B cell (primary cell): Measurements from ENCODE around the gene GART. TPM values are rescaled to one million over a fixed set of nuclear protein-coding genes. Genes with fewer than 3 reads are reported as not detected.

Source experiments
- ATAC-seq: fragments of 200-7000 bp; cut with Tn5 transposase; one replicate; pipeline ENCODE4 v1.10.0; 2021; ENCODE audit warnings: low read depth, mild to moderate bottlenecking, moderate number of reproducible peaks, moderate library complexity
- CTCF ChIA-PET: fragments of 350-600 bp; sonication (Branson Sonifier 250); formaldehyde crosslinking; loops from one replicate; lab custom pipeline; 2021; ENCODE audit warnings: antibody characterized with exemption, inconsistent platforms; lab: Charles Lee
- POLR2A ChIA-PET: fragments of 350-600 bp; sonication (Branson Sonifier 250); formaldehyde crosslinking; loops from one replicate; lab custom pipeline; 2021; ENCODE audit warnings: antibody characterized with exemption; lab: Charles Lee
- DNase-seq: peaks from one replicate; pipeline ENCODE4 v3.0.0; 2013
- H2AFZ ChIP-seq: 2 replicates; pipeline ENCODE4 v1.6.1; 2012; ENCODE audit warnings: mild to moderate bottlenecking, low read depth, low read length; ENCODE audit not compliant: insufficient read depth, poor library complexity, severe bottlenecking
- H3K27ac ChIP-seq, 2 donors: 1 replicate in 1 of 2; 2 replicates in 1 of 2; pipeline ENCODE4 v1.5.1; 2012 to 2013; ENCODE audit warnings: low read length in 2 of 2, mild to moderate bottlenecking in 2 of 2, moderate library complexity in 1 of 2
- H3K27me3 ChIP-seq, 4 experiments: fragments of 200-600 bp in 1 of 4; sonication (generic) in 1 of 4; replicated peaks in 1 of 4; 1 replicate in 2 of 4; 2 replicates in 2 of 4; pipeline versions ENCODE4 v1.6.1 to v1.7.0; 2013 to 2016; ENCODE audit warnings: low read length in 3 of 4, mild to moderate bottlenecking in 2 of 4, mixed read lengths in 1 of 4, moderate library complexity in 1 of 4; ENCODE audit not compliant: insufficient read depth in 4 of 4, control insufficient read depth in 3 of 4; ENCODE audit errors: control extremely low read depth in 1 of 4
- H3K36me3 ChIP-seq, 2 experiments: replicated peaks in 1 of 2; 1 replicate in 1 of 2; 2 replicates in 1 of 2; pipeline versions ENCODE4 v1.6.1 to v1.7.1; 2013; ENCODE audit warnings: low read length in 1 of 2; ENCODE audit not compliant: insufficient read depth in 2 of 2, control insufficient read depth in 1 of 2; ENCODE audit errors: control extremely low read depth in 1 of 2, extremely low read depth in 1 of 2
- H3K4me1 ChIP-seq, 2 donors: fragments of 200-600 bp in 1 of 2; sonication (generic) in 1 of 2; 1 replicate in 1 of 2; 2 replicates in 1 of 2; pipeline versions ENCODE4 v1.5.1 to v1.6.1; 2013 to 2017; ENCODE audit warnings: low read length in 2 of 2; ENCODE audit not compliant: control insufficient read depth in 2 of 2, insufficient read depth in 2 of 2
- H3K4me2 ChIP-seq: replicated peaks from 2 replicates; pipeline ENCODE3; 2012; ENCODE audit warnings: mild to moderate bottlenecking, low read depth, low read length; ENCODE audit not compliant: poor library complexity, severe bottlenecking
- H3K4me3 ChIP-seq, 5 experiments: fragments of 200-600 bp in 1 of 5; sonication (generic) in 1 of 5; 1 replicate in 3 of 5; 2 replicates in 2 of 5; pipeline versions ENCODE4 v1.5.1 to v1.7.0; 2011 to 2016; ENCODE audit warnings: low read length in 4 of 5, mild to moderate bottlenecking in 4 of 5, low read depth in 2 of 5, control low read depth in 1 of 5, moderate library complexity in 1 of 5; ENCODE audit not compliant: insufficient read depth in 1 of 5; ENCODE audit errors: control extremely low read depth in 1 of 5, extremely low read depth in 1 of 5
- H3K79me2 ChIP-seq: fragments of 200-600 bp; sonication (generic); one replicate; pipeline ENCODE4 v1.6.0; 2016; ENCODE audit warnings: low read length; ENCODE audit not compliant: control insufficient read depth, insufficient read depth
- H3K9ac ChIP-seq: fragments of 200-600 bp; sonication (generic); 2 replicates; pipeline ENCODE4 v1.6.1; 2017; ENCODE audit warnings: mild to moderate bottlenecking, low read length, moderate library complexity
- H3K9me3 ChIP-seq, 3 donors: one replicate each; pipeline versions ENCODE4 v1.6.1 to v1.7.1; 2013; ENCODE audit warnings: low read length in 2 of 3; ENCODE audit not compliant: control insufficient read depth in 2 of 3, insufficient read depth in 1 of 3; ENCODE audit errors: control extremely low read depth in 1 of 3
- H4K20me1 ChIP-seq: 2 replicates; pipeline ENCODE4 v1.6.0; 2012; ENCODE audit warnings: mild to moderate bottlenecking, low read length; ENCODE audit not compliant: insufficient read depth, control insufficient read depth, poor library complexity, severe bottlenecking
- H3K27ac Mint-ChIP-seq: one replicate; pipeline ENCODE4 v1.8.0; 2021; ENCODE audit warnings: mixed read lengths
- H3K27me3 Mint-ChIP-seq: one replicate; pipeline ENCODE4 v1.8.0; 2021; ENCODE audit warnings: mixed read lengths
- H3K4me1 Mint-ChIP-seq: one replicate; pipeline ENCODE4 v1.8.0; 2021; ENCODE audit warnings: mixed read lengths
- H3K4me3 Mint-ChIP-seq: one replicate; pipeline ENCODE4 v1.8.0; 2021; ENCODE audit warnings: mixed read lengths
- H3K9me3 Mint-ChIP-seq: one replicate; pipeline ENCODE4 v1.8.0; 2022; ENCODE audit warnings: mixed read lengths; ENCODE audit not compliant: insufficient read depth
- CTCF ChIP-seq: fragments of 200-600 bp; IDR thresholded peaks from one replicate; pipeline ENCODE4 v1.8.0; 2022; ENCODE audit warnings: antibody characterized with exemption, mild to moderate bottlenecking
- EZH2 ChIP-seq: IDR thresholded peaks from 2 replicates; pipeline ENCODE4 v1.6.1; 2012; ENCODE audit warnings: borderline replicate concordance, low read depth, mild to moderate bottlenecking, moderate library complexity, low read length; ENCODE audit not compliant: insufficient read depth, poor library complexity, severe bottlenecking
- WGBS: methylation state at CpG from one replicate; pipeline ENCODE4 v1.1.5; 2013; ENCODE audit warnings: missing lambda C conversion rate; ENCODE audit not compliant: insufficient coverage; 5-methylcytosine and 5-hydroxymethylcytosine counted together
- intact Hi-C: fragments of 100-400 bp; cut with micrococcal nuclease; formaldehyde crosslinking; loops from one replicate; pipeline ENCODE4 v1.10.0; 2022
- polyA plus RNA-seq: library from polyadenylated mRNA; depleted of rRNA; stranded (reverse); fragments of >200 nt; gene quantifications from 2 replicates; pipeline ENCODE4 v1.2.3, GENCODE V29; 2012
- total RNA-seq, 2 donors: library from RNA; stranded (reverse); fragments of 120-200 nt in 1 of 2; gene quantifications; 1 replicate in 1 of 2; 2 replicates in 1 of 2; pipeline versions ENCODE4 v1.2.3 to v1.2.4, GENCODE V29; 2013 to 2022

The GART gene
- total and polyA plus RNA-seq, 2 donors (not counting 1 experiment from before 2014, with no cell fraction given), result 8.7 to 58.3 TPM

GRCh38 chr21:33461538-33462250 lies 80.2 kb downstream of the GART start:
- no peak overlapping the region for H3K4me3 Mint-ChIP-seq
- H3K4me1 ChIP-seq, result no peaks in the 10 kb centered on the region
- no peaks in the 10 kb centered on the region for H3K79me2 ChIP-seq
- intact Hi-C loops, result no loop called here
- WGBS, result 100% methylated on average over 1 of the region's 5 CpGs
- no peaks in the 10 kb centered on the region for H3K27me3 Mint-ChIP-seq
- H3K27me3 ChIP-seq, result no peaks in the 10 kb centered on the region
- no peaks in the 10 kb centered on the region for H4K20me1 ChIP-seq
- no peaks in the 10 kb centered on the region for H3K9me3 ChIP-seq
- H3K9ac ChIP-seq, result no peak overlapping the region
- no peak for DNase-seq
- H3K4me2 ChIP-seq, result no peak overlapping the region
- no peak overlapping the region for H3K27ac ChIP-seq
- no peak overlapping the region for H3K4me3 ChIP-seq
- no peaks in the 10 kb centered on the region for H3K4me1 Mint-ChIP-seq
- ChIA-PET POLR2A (interaction anchor here (1.3 kb wide), 1 partner anchor 19 kb away, joined by 4 read pairs; no protein-coding TSS in a partner anchor), CTCF (interaction anchor here (0.6 to 1.4 kb wide), 5 partner anchors 17 to 265 kb away, joined by 3 to 5 read pairs (median 3); partner anchors contain the start of gene TMEM50B)
- no peak for ATAC-seq
- H3K9me3 Mint-ChIP-seq, result no peaks in the 10 kb centered on the region
- H3K27ac Mint-ChIP-seq, result no peak overlapping the region
- H2AFZ ChIP-seq, result no peak overlapping the region
- TF ChIP-seq EZH2, result no peak
- H3K36me3 ChIP-seq, result peaks cover 3 to 15% of the 10 kb centered on the region in 2 experiments

GRCh38 chr21:33458861-33459260 lies 83.1 kb downstream of the GART start:
- intact Hi-C loops, result no loop called here
- ATAC-seq (no peak), DNase-seq (no peak)
- 100% methylated on average over 3 of the region's 3 CpGs for WGBS
- H3K27me3 ChIP-seq, result no peaks in the 10 kb centered on the region
- CTCF ChIA-PET, result interaction anchor here (1.0 to 2.4 kb wide), 2 partner anchors 10 to 262 kb away, joined by 3 to 10 read pairs; no protein-coding TSS in a partner anchor
- no peaks in the 10 kb centered on the region for H3K27me3 Mint-ChIP-seq
- no peak overlapping the region for H3K27ac Mint-ChIP-seq
- no peak overlapping the region for H3K4me3 Mint-ChIP-seq
- no peaks in the 10 kb centered on the region for H3K4me1 ChIP-seq
- no peak overlapping the region for H3K4me3 ChIP-seq
- no peaks in the 10 kb centered on the region for H3K79me2 ChIP-seq
- no peak overlapping the region for H2AFZ ChIP-seq
- H3K9me3 Mint-ChIP-seq, result no peaks in the 10 kb centered on the region
- H3K9me3 ChIP-seq, result no peaks in the 10 kb centered on the region
- POLR2A ChIA-PET, result no interaction called here
- H3K4me2 ChIP-seq, result no peak overlapping the region
- no peak overlapping the region for H3K27ac ChIP-seq
- H3K9ac ChIP-seq, result no peak overlapping the region
- peaks cover 3 to 22% of the 10 kb centered on the region in 2 experiments for H3K36me3 ChIP-seq
- TF ChIP-seq CTCF (no peak), EZH2 (no peak)
- no peaks in the 10 kb centered on the region for H3K4me1 Mint-ChIP-seq
- no peaks in the 10 kb centered on the region for H4K20me1 ChIP-seq
